GM10847 (cell line): ENCODE measurements around the gene BLOC1S5.

Experiments used
- POLR2A ChIP-seq: IDR thresholded peaks from 2 replicates; pipeline ENCODE4 v1.6.1; 2011; ENCODE audit not compliant: insufficient read length; ENCODE audit errors: extremely low read depth

The BLOC1S5 gene

GRCh38 chr6:8069631-8070284 lies 5.6 kb upstream of the BLOC1S5 start:
- no peak for TF ChIP-seq POLR2A

GRCh38 chr6:8069151-8069550 lies 5.0 kb upstream of the BLOC1S5 start:
- no peak for TF ChIP-seq POLR2A

- TF ChIP-seq POLR2A: no peak
Measured at GRCh38 chr6:8066108-8066507, 1.9 kb upstream of the BLOC1S5 start.

- TF ChIP-seq POLR2A: no peak
Measured at GRCh38 chr6:8065519-8065911, 1.3 kb upstream of the BLOC1S5 start.

GRCh38 chr6:8064638-8065518 lies 689 bp upstream of the BLOC1S5 start:
- no peak for TF ChIP-seq POLR2A

GRCh38 chr6:8061736-8062135 lies 2.5 kb downstream of the BLOC1S5 start:
- no peak for TF ChIP-seq POLR2A

- no peak for TF ChIP-seq POLR2A
Measured at GRCh38 chr6:8060346-8060745, 3.8 kb downstream of the BLOC1S5 start.

- no peak for TF ChIP-seq POLR2A
Measured at GRCh38 chr6:8059129-8059528, 5.1 kb downstream of the BLOC1S5 start.

GRCh38 chr6:8057793-8058192 lies 6.4 kb downstream of the BLOC1S5 start:
- TF ChIP-seq POLR2A: no peak

- TF ChIP-seq POLR2A: no peak
Measured at GRCh38 chr6:8057263-8057662, 6.9 kb downstream of the BLOC1S5 start.

- no peak for TF ChIP-seq POLR2A
Measured at GRCh38 chr6:8054276-8054675, 9.9 kb downstream of the BLOC1S5 start.

- no peak for TF ChIP-seq POLR2A
Measured at GRCh38 chr6:8047541-8048292, 16.5 kb downstream of the BLOC1S5 start.

- no peak for TF ChIP-seq POLR2A
Measured at GRCh38 chr6:8043221-8043620, 21.0 kb downstream of the BLOC1S5 start.

- TF ChIP-seq POLR2A: no peak
Measured at GRCh38 chr6:8041913-8042583, 22.1 kb downstream of the BLOC1S5 start.

GRCh38 chr6:8030920-8031319 lies 33.3 kb downstream of the BLOC1S5 start:
- no peak for TF ChIP-seq POLR2A
